T-helper 2 cell treated with Interferon-gamma antibody and Interleukin-4, amounts not matched to agents 5 μg/mL and 100 μg/mL, for 36 hours (primary cell): ENCODE data around the gene ATG16L1.

Experiments
- DNase-seq: peaks from one replicate; pipeline ENCODE4 v3.0.0; 2021; ENCODE audit warnings: low spot score
- H3K27ac Mint-ChIP-seq: one replicate; pipeline ENCODE4 v1.8.0; 2021; ENCODE audit warnings: mild to moderate bottlenecking, mixed read lengths
- H3K27me3 Mint-ChIP-seq: one replicate; pipeline ENCODE4 v1.8.0; 2021; ENCODE audit warnings: low read depth, mixed read lengths
- H3K36me3 Mint-ChIP-seq: one replicate; pipeline ENCODE4 v1.8.0; 2021; ENCODE audit warnings: low read depth, mixed read lengths
- H3K4me1 Mint-ChIP-seq: one replicate; pipeline ENCODE4 v1.8.0; 2021; ENCODE audit warnings: low read depth, mixed read lengths
- H3K4me3 Mint-ChIP-seq: one replicate; pipeline ENCODE4 v1.8.0; 2022; ENCODE audit warnings: mild to moderate bottlenecking, moderate library complexity, mixed read lengths
- H3K9me3 Mint-ChIP-seq: one replicate; pipeline ENCODE4 v1.8.0; 2021; ENCODE audit warnings: mixed read lengths

The ATG16L1 gene

GRCh38 chr2:233256048-233256447 lies 4.6 kb downstream of the ATG16L1 start:
- H3K4me1 Mint-ChIP-seq, result peaks cover 58% of the 10 kb centered on the region
- no peak overlapping the region for H3K27ac Mint-ChIP-seq
- DNase-seq, result no peak
- no peaks in the 10 kb centered on the region for H3K9me3 Mint-ChIP-seq
- H3K27me3 Mint-ChIP-seq, result no peaks in the 10 kb centered on the region
- H3K36me3 Mint-ChIP-seq, result peaks cover 69% of the 10 kb centered on the region
- no peak overlapping the region for H3K4me3 Mint-ChIP-seq

GRCh38 chr2:233258211-233258610 lies 6.7 kb downstream of the ATG16L1 start:
- no peak for DNase-seq
- H3K4me3 Mint-ChIP-seq, result no peak overlapping the region
- peaks cover 60% of the 10 kb centered on the region for H3K4me1 Mint-ChIP-seq
- H3K36me3 Mint-ChIP-seq, result peaks cover 80% of the 10 kb centered on the region
- H3K27ac Mint-ChIP-seq, result peak overlapping the region; percentile 23
- H3K9me3 Mint-ChIP-seq, result no peaks in the 10 kb centered on the region
- H3K27me3 Mint-ChIP-seq, result no peaks in the 10 kb centered on the region

GRCh38 chr2:233259730-233260129 lies 8.3 kb downstream of the ATG16L1 start:
- peaks cover 79% of the 10 kb centered on the region for H3K36me3 Mint-ChIP-seq
- no peaks in the 10 kb centered on the region for H3K27me3 Mint-ChIP-seq
- peaks cover 50% of the 10 kb centered on the region for H3K4me1 Mint-ChIP-seq
- H3K27ac Mint-ChIP-seq, result peak overlapping the region; percentile 53
- H3K4me3 Mint-ChIP-seq, result no peak overlapping the region
- no peaks in the 10 kb centered on the region for H3K9me3 Mint-ChIP-seq
- DNase-seq, result no peak

GRCh38 chr2:233260661-233261060 lies 9.2 kb downstream of the ATG16L1 start:
- Mint-ChIP-seq H3K4me3 (no peak overlapping the region), H3K27me3 (no peaks in the 10 kb centered on the region), H3K36me3 (peaks cover 76% of the 10 kb centered on the region), H3K4me1 (peaks cover 44% of the 10 kb centered on the region), H3K27ac (peak overlapping the region; percentile 43), H3K9me3 (no peaks in the 10 kb centered on the region)
- DNase-seq, result no peak

GRCh38 chr2:233261819-233262555 lies 10.5 kb downstream of the ATG16L1 start:
- H3K36me3 Mint-ChIP-seq, result peaks cover 82% of the 10 kb centered on the region
- no peak overlapping the region for H3K4me3 Mint-ChIP-seq

GRCh38 chr2:233262562-233262961 lies 11.1 kb downstream of the ATG16L1 start:
- H3K36me3 Mint-ChIP-seq, result peaks cover 80% of the 10 kb centered on the region
- H3K4me3 Mint-ChIP-seq, result no peak overlapping the region
- H3K4me1 Mint-ChIP-seq, result peaks cover 54% of the 10 kb centered on the region
- no peak for DNase-seq
- H3K27me3 Mint-ChIP-seq, result no peaks in the 10 kb centered on the region
- H3K27ac Mint-ChIP-seq, result peak overlapping the region; percentile 17
- H3K9me3 Mint-ChIP-seq, result no peaks in the 10 kb centered on the region

More at GRCh38 chr2:233261819-233262555, 10.5 kb downstream of the ATG16L1 start:
- Mint-ChIP-seq H3K27ac (peak overlapping the region; percentile 17), H3K4me1 (peaks cover 53% of the 10 kb centered on the region), H3K27me3 (no peaks in the 10 kb centered on the region), H3K9me3 (no peaks in the 10 kb centered on the region)
- DNase-seq, result no peak

- DNase-seq, result no peak
- peak overlapping the region; percentile 34 for H3K27ac Mint-ChIP-seq
- no peaks in the 10 kb centered on the region for H3K27me3 Mint-ChIP-seq
- H3K4me3 Mint-ChIP-seq, result no peak overlapping the region
- H3K36me3 Mint-ChIP-seq, result peaks cover 82% of the 10 kb centered on the region
- no peaks in the 10 kb centered on the region for H3K9me3 Mint-ChIP-seq
- peaks cover 58% of the 10 kb centered on the region for H3K4me1 Mint-ChIP-seq
Observed at GRCh38 chr2:233263045-233263570, 11.6 kb downstream of the ATG16L1 start.

GRCh38 chr2:233264667-233265066 lies 13.2 kb downstream of the ATG16L1 start:
- Mint-ChIP-seq H3K4me1 (peaks cover 60% of the 10 kb centered on the region), H3K9me3 (no peaks in the 10 kb centered on the region), H3K4me3 (no peak overlapping the region), H3K27ac (peak overlapping the region; percentile 58), H3K36me3 (peaks cover 80% of the 10 kb centered on the region), H3K27me3 (no peaks in the 10 kb centered on the region)
- DNase-seq, result no peak

- Mint-ChIP-seq H3K4me1 (peaks cover 63% of the 10 kb centered on the region), H3K36me3 (peaks cover 80% of the 10 kb centered on the region), H3K27ac (peak overlapping the region; percentile 95), H3K4me3 (no peak overlapping the region), H3K27me3 (no peaks in the 10 kb centered on the region), H3K9me3 (no peaks in the 10 kb centered on the region)
- no peak for DNase-seq
Observed at GRCh38 chr2:233265899-233266431, 14.5 kb downstream of the ATG16L1 start.

GRCh38 chr2:233266481-233266880 lies 15.0 kb downstream of the ATG16L1 start:
- peaks cover 78% of the 10 kb centered on the region for H3K36me3 Mint-ChIP-seq
- DNase-seq, result no peak
- peak overlapping the region; percentile 95 for H3K27ac Mint-ChIP-seq
- H3K4me3 Mint-ChIP-seq, result peak overlapping the region; percentile 44
- H3K27me3 Mint-ChIP-seq, result no peaks in the 10 kb centered on the region
- no peaks in the 10 kb centered on the region for H3K9me3 Mint-ChIP-seq
- H3K4me1 Mint-ChIP-seq, result peaks cover 62% of the 10 kb centered on the region

- Mint-ChIP-seq H3K4me3 (peak overlapping the region; percentile 83), H3K27ac (peak overlapping the region; percentile 95), H3K4me1 (peaks cover 62% of the 10 kb centered on the region), H3K9me3 (no peaks in the 10 kb centered on the region), H3K27me3 (no peaks in the 10 kb centered on the region), H3K36me3 (peaks cover 78% of the 10 kb centered on the region)
- peak; percentile 78 for DNase-seq
Observed at GRCh38 chr2:233267516-233268245, 16.2 kb downstream of the ATG16L1 start.

- H3K9me3 Mint-ChIP-seq, result no peaks in the 10 kb centered on the region
- peak overlapping the region; percentile 83 for H3K4me3 Mint-ChIP-seq
- no peak for DNase-seq
- H3K27ac Mint-ChIP-seq, result peak overlapping the region; percentile 94
- H3K27me3 Mint-ChIP-seq, result no peaks in the 10 kb centered on the region
- peaks cover 87% of the 10 kb centered on the region for H3K36me3 Mint-ChIP-seq
- H3K4me1 Mint-ChIP-seq, result peaks cover 72% of the 10 kb centered on the region
Observed at GRCh38 chr2:233270366-233270765, 18.9 kb downstream of the ATG16L1 start.

- Mint-ChIP-seq H3K36me3 (peaks cover 89% of the 10 kb centered on the region), H3K27ac (peak overlapping the region; percentile 94), H3K27me3 (no peaks in the 10 kb centered on the region), H3K9me3 (no peaks in the 10 kb centered on the region), H3K4me3 (peak overlapping the region; percentile 83), H3K4me1 (peaks cover 69% of the 10 kb centered on the region)
- DNase-seq, result no peak
Observed at GRCh38 chr2:233270951-233271350, 19.5 kb downstream of the ATG16L1 start.

GRCh38 chr2:233271693-233272092 lies 20.2 kb downstream of the ATG16L1 start:
- peak overlapping the region; percentile 33 for H3K27ac Mint-ChIP-seq
- no peaks in the 10 kb centered on the region for H3K9me3 Mint-ChIP-seq
- H3K4me1 Mint-ChIP-seq, result peaks cover 61% of the 10 kb centered on the region
- H3K27me3 Mint-ChIP-seq, result no peaks in the 10 kb centered on the region
- DNase-seq, result no peak
- peaks cover 86% of the 10 kb centered on the region for H3K36me3 Mint-ChIP-seq
- peak overlapping the region; percentile 28 for H3K4me3 Mint-ChIP-seq
